GM19463 (cell line): ENCODE measurements around the gene ELMO1.

Experiments
- ATAC-seq: cut with Tn5 transposase; IDR thresholded peaks from one replicate; pipeline ENCODE4 v1.9.1; 2021; ENCODE audit warnings: mild to moderate bottlenecking, moderate library complexity; ENCODE audit not compliant: unreplicated experiment

Gene ELMO1

GRCh38 chr7:37448636-37449361, at the start of gene ELMO1:
Gene ELMO1, minus strand, starts transcription at chr7:37448864. Its CDS starts 106,174 bp downstream, at chr7:37342690.
- ATAC-seq, result peak; percentile 98

GRCh38 chr7:37497576-37497975, 48.9 kb upstream of the ELMO1 start:
- ATAC-seq, result no peak

GRCh38 chr7:37495574-37496184, 47.0 kb upstream of the ELMO1 start:
- ATAC-seq, result no peak

- no peak for ATAC-seq
Measured at GRCh38 chr7:37494926-37495325, 46.3 kb upstream of the ELMO1 start.

GRCh38 chr7:37493810-37494209, 45.1 kb upstream of the ELMO1 start:
- no peak for ATAC-seq

- no peak for ATAC-seq
Measured at GRCh38 chr7:37493123-37493522, 44.5 kb upstream of the ELMO1 start.

- no peak for ATAC-seq
Measured at GRCh38 chr7:37491919-37492694, 43.4 kb upstream of the ELMO1 start.

GRCh38 chr7:37489703-37490102, 41.0 kb upstream of the ELMO1 start:
- no peak for ATAC-seq

GRCh38 chr7:37488163-37488764, 39.6 kb upstream of the ELMO1 start:
- no peak for ATAC-seq

GRCh38 chr7:37484426-37485073, 35.9 kb upstream of the ELMO1 start:
- no peak for ATAC-seq

GRCh38 chr7:37483627-37484026, 35.0 kb upstream of the ELMO1 start:
- no peak for ATAC-seq

GRCh38 chr7:37482953-37483352, 34.3 kb upstream of the ELMO1 start:
- ATAC-seq, result no peak

GRCh38 chr7:37482505-37482904, 33.8 kb upstream of the ELMO1 start:
- ATAC-seq, result no peak

GRCh38 chr7:37481722-37482288, 33.1 kb upstream of the ELMO1 start:
- ATAC-seq, result no peak

GRCh38 chr7:37481154-37481553, 32.5 kb upstream of the ELMO1 start:
- no peak for ATAC-seq

GRCh38 chr7:37480041-37481031, 31.7 kb upstream of the ELMO1 start:
- no peak for ATAC-seq

- no peak for ATAC-seq
Measured at GRCh38 chr7:37476881-37477450, 28.3 kb upstream of the ELMO1 start.

GRCh38 chr7:37476428-37476827, 27.8 kb upstream of the ELMO1 start:
- ATAC-seq, result no peak

- no peak for ATAC-seq
Measured at GRCh38 chr7:37475646-37476045, 27.0 kb upstream of the ELMO1 start.
